ENCODE measurements around the gene DEDD. TPM values are rescaled to one million over a fixed set of nuclear protein-coding genes. Genes with fewer than 3 reads are reported as not detected.

Gene DEDD
- total RNA-seq, 1 experiment from 2014 or later, result 39.2 TPM

- no peak for TF ChIP-seq MXD4 (CRISPR knock-in tag; IDR thresholded peaks at IDR 0.05; ENCODE audit: borderline replicate concordance)
Measured at GRCh38 chr1:161175771-161176453, 43.4 kb upstream of the DEDD start (continued).

DNA sequence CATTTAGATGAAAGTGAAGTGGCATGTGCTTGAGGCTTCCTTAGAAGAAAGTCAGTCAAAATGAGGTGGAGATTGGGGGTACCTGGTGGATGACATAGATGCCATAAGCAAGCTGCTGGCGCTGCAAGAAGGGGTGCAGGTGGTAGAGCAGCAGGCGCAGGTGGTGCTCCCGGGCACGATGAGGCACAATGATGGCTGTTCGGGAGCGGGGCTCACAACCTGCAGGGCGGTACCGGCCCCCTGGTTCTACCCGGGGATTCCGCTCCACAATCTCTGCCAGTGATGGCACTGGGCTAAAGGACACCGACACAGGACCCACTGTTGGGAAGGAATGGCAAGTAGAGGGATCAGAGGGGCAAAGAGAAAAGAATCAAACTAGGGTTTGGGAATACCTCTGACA, 42.4 kb upstream of the DEDD start:
- no peaks in the 10 kb centered on the region for H3K9me3 Mint-ChIP-seq
- no peak for DNase-seq (ENCODE audit: low spot score)
- CTCF ChIA-PET, result no interaction called here
- H3K36me3 Mint-ChIP-seq, result peaks cover 42% of the 10 kb centered on the region
- H3K4me1 Mint-ChIP-seq, result peaks cover 20% of the 10 kb centered on the region
- ATAC-seq, result no peak
- no peak overlapping the region for H3K27ac Mint-ChIP-seq
- POLR2A ChIA-PET, result no interaction called here
- no peaks in the 10 kb centered on the region for H3K27me3 Mint-ChIP-seq (ENCODE audit: low read depth)
- H3K4me3 Mint-ChIP-seq, result no peak overlapping the region
- TF ChIP-seq FOXP4 (CRISPR knock-in tag; IDR thresholded peaks at IDR 0.05) (no peak), SMAD4 (CRISPR knock-in tag; IDR thresholded peaks at IDR 0.05) (no peak), GTF2I (CRISPR knock-in tag; conservative IDR thresholded peaks at IDR 0.05) (no peak), FOXP1 (CRISPR knock-in tag; IDR thresholded peaks at IDR 0.05; ENCODE audit: borderline replicate concordance) (no peak), EMX1 (CRISPR knock-in tag; IDR thresholded peaks at IDR 0.05) (no peak), FOXJ3 (CRISPR knock-in tag; IDR thresholded peaks at IDR 0.05; ENCODE audit: borderline replicate concordance) (no peak), NR2C2 (CRISPR knock-in tag; IDR thresholded peaks at IDR 0.05) (no peak), E2F1 (CRISPR knock-in tag; IDR thresholded peaks at IDR 0.05) (no peak)

GRCh38 chr1:161173711-161174110, 41.2 kb upstream of the DEDD start:
- no peak overlapping the region for H3K4me3 Mint-ChIP-seq
- H3K27ac Mint-ChIP-seq, result no peak overlapping the region
- peaks cover 20% of the 10 kb centered on the region for H3K4me1 Mint-ChIP-seq
- DNase-seq (ENCODE audit: low spot score) (no peak), ATAC-seq (no peak)
- no peaks in the 10 kb centered on the region for H3K9me3 Mint-ChIP-seq
- H3K27me3 Mint-ChIP-seq (ENCODE audit: low read depth), result no peaks in the 10 kb centered on the region
- TF ChIP-seq HMGA2 (CRISPR knock-in tag; IDR thresholded peaks at IDR 0.05) (no peak), SOX15 (CRISPR knock-in tag; IDR thresholded peaks at IDR 0.05) (no peak), TEAD4 (CRISPR knock-in tag; IDR thresholded peaks at IDR 0.05) (no peak), ZNF425 (CRISPR knock-in tag; conservative IDR thresholded peaks at IDR 0.05) (no peak), ZBTB43 (CRISPR knock-in tag; IDR thresholded peaks at IDR 0.05) (no peak), ZNF416 (CRISPR knock-in tag; IDR thresholded peaks at IDR 0.05) (no peak), ZNF138 (CRISPR knock-in tag; conservative IDR thresholded peaks at IDR 0.05) (no peak)
- TF ChIP-seq, protein P1, sequence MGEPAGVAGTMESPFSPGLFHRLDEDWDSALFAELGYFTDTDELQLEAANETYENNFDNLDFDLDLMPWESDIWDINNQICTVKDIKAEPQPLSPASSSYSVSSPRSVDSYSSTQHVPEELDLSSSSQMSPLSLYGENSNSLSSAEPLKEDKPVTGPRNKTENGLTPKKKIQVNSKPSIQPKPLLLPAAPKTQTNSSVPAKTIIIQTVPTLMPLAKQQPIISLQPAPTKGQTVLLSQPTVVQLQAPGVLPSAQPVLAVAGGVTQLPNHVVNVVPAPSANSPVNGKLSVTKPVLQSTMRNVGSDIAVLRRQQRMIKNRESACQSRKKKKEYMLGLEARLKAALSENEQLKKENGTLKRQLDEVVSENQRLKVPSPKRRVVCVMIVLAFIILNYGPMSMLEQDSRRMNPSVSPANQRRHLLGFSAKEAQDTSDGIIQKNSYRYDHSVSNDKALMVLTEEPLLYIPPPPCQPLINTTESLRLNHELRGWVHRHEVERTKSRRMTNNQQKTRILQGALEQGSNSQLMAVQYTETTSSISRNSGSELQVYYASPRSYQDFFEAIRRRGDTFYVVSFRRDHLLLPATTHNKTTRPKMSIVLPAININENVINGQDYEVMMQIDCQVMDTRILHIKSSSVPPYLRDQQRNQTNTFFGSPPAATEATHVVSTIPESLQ (CRISPR knock-in tag; IDR thresholded peaks at IDR 0.05), result no peak
- TF ChIP-seq, protein P2, sequence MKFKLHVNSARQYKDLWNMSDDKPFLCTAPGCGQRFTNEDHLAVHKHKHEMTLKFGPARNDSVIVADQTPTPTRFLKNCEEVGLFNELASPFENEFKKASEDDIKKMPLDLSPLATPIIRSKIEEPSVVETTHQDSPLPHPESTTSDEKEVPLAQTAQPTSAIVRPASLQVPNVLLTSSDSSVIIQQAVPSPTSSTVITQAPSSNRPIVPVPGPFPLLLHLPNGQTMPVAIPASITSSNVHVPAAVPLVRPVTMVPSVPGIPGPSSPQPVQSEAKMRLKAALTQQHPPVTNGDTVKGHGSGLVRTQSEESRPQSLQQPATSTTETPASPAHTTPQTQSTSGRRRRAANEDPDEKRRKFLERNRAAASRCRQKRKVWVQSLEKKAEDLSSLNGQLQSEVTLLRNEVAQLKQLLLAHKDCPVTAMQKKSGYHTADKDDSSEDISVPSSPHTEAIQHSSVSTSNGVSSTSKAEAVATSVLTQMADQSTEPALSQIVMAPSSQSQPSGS (CRISPR knock-in tag; IDR thresholded peaks at IDR 0.05; ENCODE audit: borderline replicate concordance, low read depth), result no peak
- ChIA-PET CTCF (no interaction called here), POLR2A (no interaction called here)
- peaks cover 48% of the 10 kb centered on the region for H3K36me3 Mint-ChIP-seq

Measured in WTC11 (cell line).